Calu3 (cell line): ENCODE results near the gene KLF5. TPM values are rescaled to one million over a fixed set of nuclear protein-coding genes. Genes with fewer than 3 reads are reported as not detected.

Source experiments
- BruUV-seq: library from RNA; stranded (reverse); fragments of 400-500 nt; replicated peaks from 2 replicates; lab custom pipeline; 2021; lab: Mats Ljungman, UMichigan
- CTCF ChIA-PET: fragments of 300-600 bp; sonication (Branson Sonifier 250); formaldehyde crosslinking; loops from one replicate; lab custom pipeline; 2022; ENCODE audit warnings: antibody characterized with exemption; lab: Charles Lee
- DNase-seq: peaks from one replicate; pipeline ENCODE4 v3.0.0; 2022
- H3K27ac Mint-ChIP-seq: one replicate; pipeline ENCODE4 v1.8.0; 2022; ENCODE audit warnings: mixed read lengths; ENCODE audit not compliant: unreplicated experiment
- H3K27me3 Mint-ChIP-seq: one replicate; pipeline ENCODE4 v1.8.0; 2022; ENCODE audit warnings: mixed read lengths; ENCODE audit not compliant: unreplicated experiment
- H3K36me3 Mint-ChIP-seq: one replicate; pipeline ENCODE4 v1.8.0; 2022; ENCODE audit warnings: mild to moderate bottlenecking, moderate library complexity, mixed read lengths; ENCODE audit not compliant: insufficient read depth, unreplicated experiment
- H3K4me1 Mint-ChIP-seq: one replicate; pipeline ENCODE4 v1.8.0; 2022; ENCODE audit warnings: mild to moderate bottlenecking, low read depth, mixed read lengths; ENCODE audit not compliant: unreplicated experiment
- H3K4me3 Mint-ChIP-seq: one replicate; pipeline ENCODE4 v1.8.0; 2022; ENCODE audit warnings: mild to moderate bottlenecking, low read depth, moderate library complexity, mixed read lengths; ENCODE audit not compliant: unreplicated experiment
- H3K9me3 Mint-ChIP-seq: one replicate; pipeline ENCODE4 v1.8.0; 2022; ENCODE audit warnings: low read depth, mixed read lengths; ENCODE audit not compliant: unreplicated experiment
- intact Hi-C: fragments of 100-400 bp; cut with micrococcal nuclease; formaldehyde crosslinking; loops from one replicate; pipeline ENCODE4 v1.10.0; 2022; ENCODE audit not compliant: unreplicated experiment
- total RNA-seq: library from RNA; stranded (reverse); gene quantifications from 2 replicates; pipeline ENCODE4 v1.2.3, GENCODE V29; 2022
- TF ChIP-seq, protein P1 (sequence below): fragments of 200-600 bp; IDR thresholded peaks from one replicate; pipeline ENCODE4 v1.8.0; 2022; ENCODE audit warnings: antibody characterized with exemption; ENCODE audit not compliant: unreplicated experiment

Gene KLF5
- total RNA-seq, 1 experiment from 2014 or later = 121 TPM

DNA sequence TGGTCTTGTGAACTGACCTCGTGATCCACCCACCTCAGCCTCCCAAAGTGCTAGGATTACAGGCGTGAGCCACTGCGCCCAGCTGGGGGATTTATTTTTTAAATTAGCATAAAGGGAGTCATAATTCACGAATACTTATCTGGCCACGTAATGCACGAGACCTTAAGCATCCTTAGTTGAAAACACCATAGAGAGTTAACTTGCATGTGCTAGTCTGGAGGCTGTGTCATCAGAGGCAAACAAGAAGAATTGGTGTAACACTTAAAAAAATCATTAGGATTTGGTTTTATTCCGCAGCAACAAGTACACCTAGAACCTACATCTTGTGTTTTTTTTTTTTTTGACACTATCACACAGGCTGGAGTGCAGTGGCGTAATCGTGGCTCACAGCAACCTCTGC, 19.1 kb downstream of the KLF5 start:
- peak overlapping the region; percentile 66 for H3K27ac Mint-ChIP-seq
- no peak overlapping the region for H3K4me3 Mint-ChIP-seq
- peaks cover 63% of the 10 kb centered on the region for H3K36me3 Mint-ChIP-seq
- BruUV-seq = no TSS peak
- intact Hi-C loops = loop anchor here (5.0 to 10.0 kb wide), 4 partner anchors 34 to 347 kb away; no protein-coding TSS in a partner anchor
- peaks cover 8% of the 10 kb centered on the region for H3K4me1 Mint-ChIP-seq
- no peaks in the 10 kb centered on the region for H3K9me3 Mint-ChIP-seq
- TF ChIP-seq, protein P1, sequence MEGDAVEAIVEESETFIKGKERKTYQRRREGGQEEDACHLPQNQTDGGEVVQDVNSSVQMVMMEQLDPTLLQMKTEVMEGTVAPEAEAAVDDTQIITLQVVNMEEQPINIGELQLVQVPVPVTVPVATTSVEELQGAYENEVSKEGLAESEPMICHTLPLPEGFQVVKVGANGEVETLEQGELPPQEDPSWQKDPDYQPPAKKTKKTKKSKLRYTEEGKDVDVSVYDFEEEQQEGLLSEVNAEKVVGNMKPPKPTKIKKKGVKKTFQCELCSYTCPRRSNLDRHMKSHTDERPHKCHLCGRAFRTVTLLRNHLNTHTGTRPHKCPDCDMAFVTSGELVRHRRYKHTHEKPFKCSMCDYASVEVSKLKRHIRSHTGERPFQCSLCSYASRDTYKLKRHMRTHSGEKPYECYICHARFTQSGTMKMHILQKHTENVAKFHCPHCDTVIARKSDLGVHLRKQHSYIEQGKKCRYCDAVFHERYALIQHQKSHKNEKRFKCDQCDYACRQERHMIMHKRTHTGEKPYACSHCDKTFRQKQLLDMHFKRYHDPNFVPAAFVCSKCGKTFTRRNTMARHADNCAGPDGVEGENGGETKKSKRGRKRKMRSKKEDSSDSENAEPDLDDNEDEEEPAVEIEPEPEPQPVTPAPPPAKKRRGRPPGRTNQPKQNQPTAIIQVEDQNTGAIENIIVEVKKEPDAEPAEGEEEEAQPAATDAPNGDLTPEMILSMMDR = no peak
- DNase-seq = no peak
- H3K27me3 Mint-ChIP-seq = no peaks in the 10 kb centered on the region
- CTCF ChIA-PET = no interaction called here

DNA sequence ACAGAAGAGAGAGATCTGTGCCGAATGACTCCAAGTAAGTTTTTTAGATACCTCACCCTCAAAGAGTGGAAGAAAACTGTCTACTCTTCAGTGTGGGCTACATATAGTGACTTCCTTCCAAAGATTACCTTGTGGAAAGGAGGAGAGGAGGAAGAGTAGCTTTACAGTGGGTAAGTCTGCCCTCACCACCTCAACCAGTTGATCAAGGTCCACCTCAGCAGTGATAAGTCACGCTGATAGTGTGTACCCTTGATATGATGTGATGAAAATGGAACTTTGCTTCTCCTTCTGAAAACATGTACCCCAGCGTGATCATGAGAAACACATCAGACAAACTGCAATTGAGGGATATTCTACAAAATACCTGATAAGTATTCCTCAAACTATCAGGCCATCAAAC, 20.6 kb downstream of the KLF5 start:
- peak overlapping the region; percentile 92 for H3K27ac Mint-ChIP-seq
- intact Hi-C loops = loop anchor here (5.0 to 10.0 kb wide), 4 partner anchors 33 to 345 kb away; no protein-coding TSS in a partner anchor

GRCh38 chr13:73081256-73081915, 22.6 kb downstream of the KLF5 start:
- no peak for DNase-seq
- H3K27me3 Mint-ChIP-seq = no peaks in the 10 kb centered on the region
- CTCF ChIA-PET = no interaction called here
- no peaks in the 10 kb centered on the region for H3K9me3 Mint-ChIP-seq
- H3K4me1 Mint-ChIP-seq = peaks cover 8% of the 10 kb centered on the region
- TF ChIP-seq, protein P1 = no peak
- intact Hi-C loops = loop anchor here (10.0 kb wide), 1 partner anchor 53 kb away; no protein-coding TSS in a partner anchor
- BruUV-seq = no TSS peak
- H3K36me3 Mint-ChIP-seq = peaks cover 37% of the 10 kb centered on the region
- H3K27ac Mint-ChIP-seq = peak overlapping the region; percentile 80
- no peak overlapping the region for H3K4me3 Mint-ChIP-seq

More for the DNA sequence above, 20.6 kb downstream of the KLF5 start:
- CTCF ChIA-PET = no interaction called here
- H3K27me3 Mint-ChIP-seq = no peaks in the 10 kb centered on the region
- DNase-seq = no peak
- BruUV-seq = no TSS peak
- peaks cover 56% of the 10 kb centered on the region for H3K36me3 Mint-ChIP-seq
- no peak overlapping the region for H3K4me3 Mint-ChIP-seq
- TF ChIP-seq, protein P1 = no peak
- H3K9me3 Mint-ChIP-seq = no peaks in the 10 kb centered on the region
- H3K4me1 Mint-ChIP-seq = peaks cover 8% of the 10 kb centered on the region

- Mint-ChIP-seq H3K27me3 (no peaks in the 10 kb centered on the region), H3K4me3 (no peak overlapping the region), H3K27ac (peak overlapping the region; percentile 56), H3K36me3 (peaks cover 33% of the 10 kb centered on the region), H3K9me3 (no peaks in the 10 kb centered on the region), H3K4me1 (peaks cover 8% of the 10 kb centered on the region)
- TF ChIP-seq, protein P1 = no peak
- intact Hi-C loops = loop anchor here (10.0 kb wide), 1 partner anchor 52 kb away; no protein-coding TSS in a partner anchor
- no TSS peak for BruUV-seq
- CTCF ChIA-PET = no interaction called here
- DNase-seq = no peak
Measured at GRCh38 chr13:73082471-73082870, 23.7 kb downstream of the KLF5 start.
